RWPE2 (cell line): ENCODE measurements around the gene PPP1R18.

Experiments used
- ATAC-seq: fragments of 200-7000 bp; cut with Tn5 transposase; 3 replicates; pipeline ENCODE4 v1.9.1; 2021; ENCODE audit warnings: low read depth
- DNase-seq: peaks from one replicate; pipeline ENCODE4 v3.0.0-alpha.2; 2020; ENCODE audit warnings: low spot score
- H3K27ac ChIP-seq: fragments of 450-650 bp; 2 replicates; pipeline ENCODE4 v1.5.1; 2017; ENCODE audit warnings: mild to moderate bottlenecking; ENCODE audit not compliant: poor library complexity, severe bottlenecking
- H3K27me3 ChIP-seq: fragments of 250-450 bp; sonication (Bioruptor Pico); 2 replicates; pipeline ENCODE4 v1.5.1; 2021; ENCODE audit warnings: mild to moderate bottlenecking, moderate library complexity; ENCODE audit not compliant: insufficient read depth, poor library complexity, severe bottlenecking
- H3K36me3 ChIP-seq: fragments of 250-450 bp; sonication (Bioruptor Pico); 2 replicates; pipeline ENCODE4 v1.5.1; 2020; ENCODE audit warnings: low read depth, mild to moderate bottlenecking, moderate library complexity
- H3K4me1 ChIP-seq: fragments of 250-450 bp; sonication (Bioruptor Pico); 2 replicates; pipeline ENCODE4 v1.5.1; 2021; ENCODE audit warnings: mild to moderate bottlenecking, moderate library complexity; ENCODE audit not compliant: insufficient read depth, poor library complexity, severe bottlenecking
- H3K4me3 ChIP-seq: fragments of 250-450 bp; sonication (Bioruptor Pico); 2 replicates; pipeline ENCODE4 v1.5.1; 2021; ENCODE audit warnings: mild to moderate bottlenecking, moderate library complexity; ENCODE audit not compliant: severe bottlenecking
- H3K9me3 ChIP-seq: fragments of 250-450 bp; sonication (Bioruptor Pico); 2 replicates; pipeline ENCODE4 v1.5.1; 2021; ENCODE audit warnings: mild to moderate bottlenecking, moderate library complexity; ENCODE audit not compliant: severe bottlenecking
- TF ChIP-seq, protein P1 (sequence below): fragments of 450-650 bp; IDR thresholded peaks from one replicate; pipeline ENCODE4 v1.5.1; 2017; ENCODE audit warnings: mild to moderate bottlenecking, moderate library complexity; ENCODE audit not compliant: poor library complexity, severe bottlenecking

PPP1R18 gene

DNA sequence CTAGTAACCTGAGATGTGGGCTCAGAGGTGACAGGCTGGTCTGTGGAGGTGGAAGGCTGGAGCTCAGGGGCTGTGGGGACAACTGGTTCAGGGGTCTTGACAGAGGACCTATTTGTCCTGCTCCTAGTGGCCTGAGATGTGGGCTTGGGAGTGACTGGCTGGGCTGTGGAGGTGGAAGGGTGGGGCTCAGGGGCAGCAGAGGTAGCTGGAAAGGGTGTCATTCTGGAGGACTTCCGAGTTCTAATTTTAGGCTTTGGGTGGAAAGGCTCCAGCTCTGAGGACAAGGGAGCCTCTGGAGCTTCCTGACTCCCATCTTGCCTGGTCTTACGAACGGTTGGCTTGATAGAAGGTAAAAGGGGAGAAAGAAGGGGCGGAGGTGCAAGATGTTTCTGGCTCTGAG is 19.2 kb upstream of the PPP1R18 start:
- Histone ChIP-seq H3K27ac (no peak overlapping the region), H3K36me3 (peaks cover 58% of the 10 kb centered on the region)
- ATAC-seq = no peak

DNA sequence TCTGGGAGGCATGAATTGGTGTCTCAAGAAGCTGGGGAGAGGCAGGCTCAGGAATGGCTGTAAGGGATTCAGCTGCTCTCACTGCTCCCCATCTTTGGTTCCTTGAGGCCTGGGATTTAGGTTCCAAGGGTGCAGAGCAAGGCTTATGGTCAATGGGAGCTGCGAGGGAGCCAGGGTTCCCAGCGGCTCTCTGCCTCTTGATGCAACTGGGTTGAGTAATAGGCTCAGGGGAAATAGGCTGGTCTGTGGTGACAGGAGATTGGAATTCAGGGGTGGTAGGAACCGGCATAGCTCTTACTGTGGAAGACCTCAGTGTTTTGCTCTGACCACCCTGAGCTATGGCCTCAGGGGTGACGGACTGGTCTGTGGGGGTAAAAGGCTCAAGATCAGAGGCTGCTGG is 17.4 kb upstream of the PPP1R18 start:
- peaks cover 51% of the 10 kb centered on the region for H3K36me3 ChIP-seq
- ATAC-seq (no peak), DNase-seq (no peak)
- no peak overlapping the region for H3K27ac ChIP-seq
- H3K27me3 ChIP-seq = no peaks in the 10 kb centered on the region
- H3K9me3 ChIP-seq = no peaks in the 10 kb centered on the region
- H3K4me3 ChIP-seq = no peak overlapping the region
- H3K4me1 ChIP-seq = no peaks in the 10 kb centered on the region
- TF ChIP-seq, protein P1, sequence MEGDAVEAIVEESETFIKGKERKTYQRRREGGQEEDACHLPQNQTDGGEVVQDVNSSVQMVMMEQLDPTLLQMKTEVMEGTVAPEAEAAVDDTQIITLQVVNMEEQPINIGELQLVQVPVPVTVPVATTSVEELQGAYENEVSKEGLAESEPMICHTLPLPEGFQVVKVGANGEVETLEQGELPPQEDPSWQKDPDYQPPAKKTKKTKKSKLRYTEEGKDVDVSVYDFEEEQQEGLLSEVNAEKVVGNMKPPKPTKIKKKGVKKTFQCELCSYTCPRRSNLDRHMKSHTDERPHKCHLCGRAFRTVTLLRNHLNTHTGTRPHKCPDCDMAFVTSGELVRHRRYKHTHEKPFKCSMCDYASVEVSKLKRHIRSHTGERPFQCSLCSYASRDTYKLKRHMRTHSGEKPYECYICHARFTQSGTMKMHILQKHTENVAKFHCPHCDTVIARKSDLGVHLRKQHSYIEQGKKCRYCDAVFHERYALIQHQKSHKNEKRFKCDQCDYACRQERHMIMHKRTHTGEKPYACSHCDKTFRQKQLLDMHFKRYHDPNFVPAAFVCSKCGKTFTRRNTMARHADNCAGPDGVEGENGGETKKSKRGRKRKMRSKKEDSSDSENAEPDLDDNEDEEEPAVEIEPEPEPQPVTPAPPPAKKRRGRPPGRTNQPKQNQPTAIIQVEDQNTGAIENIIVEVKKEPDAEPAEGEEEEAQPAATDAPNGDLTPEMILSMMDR = no peak

More for the DNA sequence above, 19.2 kb upstream of the PPP1R18 start:
- no peak for DNase-seq
- H3K4me3 ChIP-seq = no peak overlapping the region
- no peaks in the 10 kb centered on the region for H3K9me3 ChIP-seq
- no peaks in the 10 kb centered on the region for H3K27me3 ChIP-seq
- TF ChIP-seq, protein P1 = no peak
- no peaks in the 10 kb centered on the region for H3K4me1 ChIP-seq

DNA sequence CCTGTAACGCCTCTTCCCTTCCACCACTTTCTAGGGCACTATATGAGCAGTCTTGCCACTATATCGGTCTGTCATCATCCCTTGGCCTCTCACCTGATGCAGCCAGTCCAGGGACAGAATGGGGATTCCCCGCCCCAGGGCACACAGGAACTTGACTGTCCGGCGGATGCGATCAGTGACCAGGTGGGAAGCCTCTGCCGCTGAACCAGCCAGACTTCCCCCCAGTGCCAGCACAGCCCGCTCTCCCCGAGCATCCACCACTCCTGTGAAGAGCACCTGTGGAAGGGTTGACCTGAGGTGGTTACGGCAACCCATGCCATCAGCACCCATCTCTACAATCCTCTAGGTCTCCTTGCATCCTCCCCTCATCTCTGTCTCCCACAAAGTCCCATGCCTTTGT is 16.6 kb upstream of the PPP1R18 start:
- H3K36me3 ChIP-seq = peaks cover 46% of the 10 kb centered on the region
- H3K9me3 ChIP-seq = no peaks in the 10 kb centered on the region
- ATAC-seq = no peak
- no peak overlapping the region for H3K4me3 ChIP-seq
- H3K27ac ChIP-seq = no peak overlapping the region
- H3K27me3 ChIP-seq = no peaks in the 10 kb centered on the region
- TF ChIP-seq, protein P1 = no peak
- H3K4me1 ChIP-seq = no peaks in the 10 kb centered on the region
- no peak for DNase-seq

DNA sequence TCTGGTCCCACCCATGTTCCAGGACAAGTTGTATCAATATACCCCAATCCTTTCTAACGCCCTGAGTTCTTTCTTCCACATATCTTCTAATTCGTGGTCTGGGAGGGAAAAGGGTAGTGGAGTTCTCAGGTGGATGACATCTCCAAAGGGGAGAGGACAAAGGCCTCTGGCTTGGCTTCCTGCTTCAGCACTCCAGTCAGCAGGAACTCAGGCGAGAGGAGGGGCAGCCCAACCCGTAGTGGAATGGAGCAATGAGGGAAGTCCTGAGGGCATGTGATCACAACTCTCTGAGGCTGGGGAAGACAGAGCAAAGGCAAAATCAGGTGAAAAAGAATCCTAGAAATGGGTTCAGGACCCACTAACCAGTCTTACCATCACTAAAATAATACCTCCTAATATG is 13.9 kb upstream of the PPP1R18 start:
- H3K27me3 ChIP-seq = no peaks in the 10 kb centered on the region
- ATAC-seq = peak; percentile 63
- TF ChIP-seq, protein P1 = no peak

DNA sequence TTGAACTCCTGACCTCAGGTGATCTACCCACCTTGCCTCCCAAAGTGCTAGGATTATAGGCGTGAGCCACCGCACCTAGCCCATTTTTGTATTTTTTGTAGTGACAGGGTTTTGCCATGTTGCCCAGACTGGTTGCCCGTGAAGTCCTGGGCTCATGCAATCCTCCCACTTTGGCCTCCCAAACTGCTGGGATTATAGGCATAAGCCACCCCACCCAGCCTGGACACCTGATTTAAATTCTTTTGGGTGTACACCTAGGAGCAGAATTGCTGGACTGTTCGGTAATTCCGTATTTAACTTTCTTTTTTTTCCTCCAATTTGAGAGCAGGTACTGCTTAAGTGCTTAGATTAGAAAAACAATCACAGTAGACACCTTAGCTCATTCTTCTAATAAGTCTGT is 10.0 kb upstream of the PPP1R18 start:
- Histone ChIP-seq H3K4me1 (peaks cover 15% of the 10 kb centered on the region), H3K4me3 (no peak overlapping the region), H3K27ac (peak overlapping the region; percentile 66), H3K36me3 (peaks cover 14% of the 10 kb centered on the region), H3K9me3 (no peaks in the 10 kb centered on the region), H3K27me3 (no peaks in the 10 kb centered on the region)
- TF ChIP-seq, protein P1 = no peak
- ATAC-seq (no peak), DNase-seq (no peak)

More for the DNA sequence above, 13.9 kb upstream of the PPP1R18 start:
- Histone ChIP-seq H3K4me1 (peaks cover 5% of the 10 kb centered on the region), H3K4me3 (no peak overlapping the region), H3K9me3 (no peaks in the 10 kb centered on the region), H3K36me3 (peaks cover 34% of the 10 kb centered on the region), H3K27ac (no peak overlapping the region)
- DNase-seq = no peak
